ENCODE measurements around the gene LLCFC1. TPM values are rescaled to one million over a fixed set of nuclear protein-coding genes. Genes with fewer than 3 reads are reported as not detected.

The LLCFC1 gene
- total RNA-seq, 2 donors from 2014 or later = not detected

DNA sequence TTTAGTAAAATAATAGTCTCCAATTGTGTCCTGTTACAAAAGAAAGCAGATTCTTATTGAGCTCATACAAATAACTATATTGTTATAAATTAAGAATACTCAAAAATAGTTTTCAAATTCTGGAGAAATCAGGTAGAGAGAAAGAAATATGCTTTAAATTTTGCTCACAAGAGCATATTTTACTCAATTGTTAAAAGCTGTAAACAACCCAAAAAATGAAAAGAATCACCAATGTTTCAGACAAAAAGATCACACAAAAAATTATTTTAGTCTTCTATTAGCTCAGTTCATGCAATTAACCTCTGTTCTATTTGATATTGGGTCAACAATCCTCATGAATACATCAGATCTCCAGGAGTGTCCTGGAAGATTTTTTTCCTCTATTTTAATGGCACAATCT, 35.2 kb upstream of the LLCFC1 start:
- Mint-ChIP-seq H3K27ac (no peak overlapping the region), H3K4me3 (no peak overlapping the region), H3K36me3 (ENCODE audit: low read depth) (no peaks in the 10 kb centered on the region), H3K4me1 (no peaks in the 10 kb centered on the region), H3K9me3 (no peaks in the 10 kb centered on the region), H3K27me3 (peaks cover 12% of the 10 kb centered on the region)
- no peak for ATAC-seq (replicated peaks)

DNA sequence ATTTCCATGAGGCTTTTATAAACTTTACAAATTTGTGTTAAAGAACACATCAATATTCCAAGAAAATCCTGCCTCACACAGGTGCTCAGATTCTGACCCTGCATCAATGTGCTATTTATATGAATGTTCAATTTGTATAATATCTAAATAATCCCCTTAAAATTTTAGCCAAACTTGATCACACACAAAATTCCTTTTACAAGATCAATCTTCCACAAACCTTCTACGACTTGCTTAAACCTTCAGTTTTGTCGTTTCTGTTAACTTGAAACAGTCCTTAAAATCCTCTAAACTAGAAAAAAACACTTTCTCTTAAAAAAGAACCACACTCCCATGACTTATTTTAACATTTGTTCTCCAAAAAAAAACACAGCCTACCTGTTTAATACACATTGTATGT, 33.5 kb upstream of the LLCFC1 start:
- no peak for ATAC-seq (replicated peaks)
- H3K36me3 Mint-ChIP-seq (ENCODE audit: low read depth) = no peaks in the 10 kb centered on the region

DNA sequence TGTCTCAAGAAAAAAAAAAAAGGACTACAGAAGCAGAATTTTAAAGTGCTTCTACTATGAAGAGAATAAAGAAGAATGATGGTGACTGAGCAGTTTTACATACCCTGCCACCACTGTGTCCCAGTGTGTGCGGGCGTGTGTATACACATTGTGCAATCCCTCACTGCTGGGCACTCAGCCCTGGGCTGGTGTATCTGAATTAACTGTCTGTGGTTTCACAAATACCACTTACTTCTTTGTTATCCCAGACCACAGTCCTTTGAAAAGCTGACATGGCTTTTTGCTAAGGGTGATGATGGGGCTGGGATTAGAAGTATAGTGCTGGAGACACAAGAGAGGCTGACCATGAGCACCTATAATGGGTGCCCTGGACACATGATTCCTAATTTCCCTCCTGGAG, 32.6 kb upstream of the LLCFC1 start:
- Mint-ChIP-seq H3K4me3 (no peak overlapping the region), H3K36me3 (ENCODE audit: low read depth) (no peaks in the 10 kb centered on the region), H3K27me3 (peaks cover 31% of the 10 kb centered on the region)

More for the DNA sequence above, 33.5 kb upstream of the LLCFC1 start:
- H3K9me3 Mint-ChIP-seq = no peaks in the 10 kb centered on the region
- H3K4me1 Mint-ChIP-seq = no peaks in the 10 kb centered on the region
- H3K27ac Mint-ChIP-seq = no peak overlapping the region
- no peak overlapping the region for H3K4me3 Mint-ChIP-seq
- H3K27me3 Mint-ChIP-seq = peaks cover 23% of the 10 kb centered on the region

DNA sequence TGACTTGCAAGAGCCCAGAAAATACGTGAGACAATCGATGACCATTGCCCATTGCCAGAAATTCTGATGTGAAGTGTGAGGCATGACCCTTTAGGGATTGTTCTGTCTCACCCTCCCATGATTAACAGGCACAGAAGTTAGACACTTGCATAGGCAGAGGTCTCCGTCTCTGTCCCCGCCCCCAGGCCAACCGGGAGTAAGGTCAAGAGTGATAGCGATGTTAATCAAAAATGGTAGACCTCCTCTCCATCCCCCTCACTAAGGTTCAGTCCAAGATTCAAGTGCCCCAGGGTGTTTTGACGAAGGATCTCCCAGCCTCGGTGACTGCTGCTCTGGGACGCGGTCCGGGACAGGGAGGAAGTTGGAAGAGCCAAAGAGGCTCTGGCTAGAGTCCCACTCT, 31.0 kb upstream of the LLCFC1 start:
- Mint-ChIP-seq H3K36me3 (ENCODE audit: low read depth) (no peaks in the 10 kb centered on the region), H3K9me3 (no peaks in the 10 kb centered on the region), H3K27me3 (peaks cover 39% of the 10 kb centered on the region), H3K4me1 (no peaks in the 10 kb centered on the region), H3K4me3 (no peak overlapping the region), H3K27ac (no peak overlapping the region)
- no peak for ATAC-seq (replicated peaks)

More for the DNA sequence above, 32.6 kb upstream of the LLCFC1 start:
- Mint-ChIP-seq H3K4me1 (no peaks in the 10 kb centered on the region), H3K9me3 (no peaks in the 10 kb centered on the region), H3K27ac (no peak overlapping the region)
- ATAC-seq (replicated peaks) = no peak

DNA sequence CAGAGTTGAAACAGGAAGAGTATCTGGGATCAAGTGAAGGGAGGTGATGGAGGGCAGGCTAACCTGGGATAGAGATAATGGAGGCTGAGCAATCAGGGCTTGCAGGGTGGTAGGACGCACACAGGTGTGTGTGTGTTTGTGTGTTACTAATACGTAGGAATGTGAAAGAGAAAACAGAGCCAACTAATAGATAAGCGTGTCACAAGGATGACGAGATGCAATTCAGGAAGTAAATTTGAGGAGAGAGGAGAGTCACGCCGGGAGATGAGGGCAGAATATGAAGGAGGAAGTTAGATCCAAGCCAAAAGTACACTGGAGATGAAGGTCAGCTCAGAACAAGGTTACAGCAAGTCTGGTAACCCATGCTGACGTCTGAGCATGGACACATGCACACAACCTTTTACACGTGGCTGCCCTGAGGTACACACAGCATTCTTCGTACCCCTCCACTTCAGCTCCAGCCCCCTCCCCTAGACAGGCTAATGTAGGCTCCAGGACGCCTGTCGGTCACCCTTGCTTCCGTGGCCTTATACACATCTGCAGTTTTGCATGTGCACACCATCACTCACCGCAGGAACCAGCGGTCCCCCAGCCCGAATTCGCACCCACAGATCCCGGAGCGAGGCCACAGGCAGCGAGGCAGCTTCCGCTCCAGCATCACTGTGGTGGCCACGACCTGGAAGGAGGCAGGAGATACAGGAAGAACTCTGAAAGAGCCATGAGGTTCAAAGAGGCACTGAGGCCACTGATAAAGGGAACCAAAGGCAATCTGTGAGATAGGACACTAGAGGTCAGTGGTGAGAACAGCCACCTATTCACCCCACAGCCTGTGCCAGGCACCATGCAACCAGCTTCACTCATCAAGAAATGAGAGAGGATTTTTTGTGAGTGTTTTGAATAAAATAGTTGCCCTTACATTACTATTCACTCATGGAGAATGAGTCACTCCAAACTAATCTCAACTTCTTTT, 30.1 kb upstream of the LLCFC1 start:
- Mint-ChIP-seq H3K4me1 (no peaks in the 10 kb centered on the region), H3K9me3 (no peaks in the 10 kb centered on the region), H3K27me3 (peaks cover 47% of the 10 kb centered on the region), H3K4me3 (no peak overlapping the region), H3K36me3 (ENCODE audit: low read depth) (no peaks in the 10 kb centered on the region), H3K27ac (no peak overlapping the region)
- no peak for ATAC-seq (replicated peaks)

DNA sequence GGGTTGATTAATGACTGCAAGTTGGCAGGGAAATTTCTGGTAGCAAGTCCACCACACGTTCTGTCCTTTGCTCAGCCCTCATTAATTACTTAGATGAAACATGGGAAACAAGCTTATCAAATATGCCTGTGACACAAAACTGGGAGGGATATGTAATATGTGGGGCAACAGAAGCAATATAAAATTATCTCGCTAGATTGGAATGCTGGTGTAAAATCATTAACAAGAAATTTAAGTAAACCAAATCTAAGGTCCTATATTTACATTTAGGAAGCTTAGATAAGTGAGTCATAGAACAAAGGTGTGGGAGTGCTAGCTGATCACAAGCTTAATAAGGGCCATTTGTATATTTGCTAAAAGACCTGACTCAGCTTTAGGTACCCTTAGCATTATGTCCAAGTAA, 29.3 kb upstream of the LLCFC1 start:
- Mint-ChIP-seq H3K27ac (no peak overlapping the region), H3K36me3 (ENCODE audit: low read depth) (no peaks in the 10 kb centered on the region), H3K27me3 (peaks cover 51% of the 10 kb centered on the region), H3K4me3 (no peak overlapping the region), H3K4me1 (no peaks in the 10 kb centered on the region), H3K9me3 (no peaks in the 10 kb centered on the region)
- no peak for ATAC-seq (replicated peaks)

DNA sequence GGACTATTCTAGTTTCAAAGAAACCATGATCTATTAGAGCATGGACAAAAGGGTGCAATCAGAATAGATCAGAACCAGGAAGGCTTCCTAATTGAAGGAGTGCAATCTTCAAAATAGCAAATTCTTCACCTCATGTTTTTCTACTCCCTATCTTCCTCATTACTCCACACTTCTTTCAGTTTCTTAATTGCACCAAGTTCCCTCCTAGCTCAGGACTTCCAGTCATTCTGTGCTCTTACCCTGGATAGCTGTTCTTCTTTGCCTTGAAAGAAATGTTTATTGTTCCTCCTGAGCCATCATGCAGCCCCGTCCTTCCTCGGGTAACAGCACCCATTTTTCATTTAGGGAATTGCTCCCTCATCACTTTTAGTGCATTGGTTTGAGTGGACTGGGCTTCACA, 28.8 kb upstream of the LLCFC1 start:
- Mint-ChIP-seq H3K9me3 (no peaks in the 10 kb centered on the region), H3K27me3 (peaks cover 51% of the 10 kb centered on the region), H3K36me3 (ENCODE audit: low read depth) (no peaks in the 10 kb centered on the region), H3K4me3 (no peak overlapping the region), H3K4me1 (no peaks in the 10 kb centered on the region), H3K27ac (no peak overlapping the region)
- no peak for ATAC-seq (replicated peaks)

DNA sequence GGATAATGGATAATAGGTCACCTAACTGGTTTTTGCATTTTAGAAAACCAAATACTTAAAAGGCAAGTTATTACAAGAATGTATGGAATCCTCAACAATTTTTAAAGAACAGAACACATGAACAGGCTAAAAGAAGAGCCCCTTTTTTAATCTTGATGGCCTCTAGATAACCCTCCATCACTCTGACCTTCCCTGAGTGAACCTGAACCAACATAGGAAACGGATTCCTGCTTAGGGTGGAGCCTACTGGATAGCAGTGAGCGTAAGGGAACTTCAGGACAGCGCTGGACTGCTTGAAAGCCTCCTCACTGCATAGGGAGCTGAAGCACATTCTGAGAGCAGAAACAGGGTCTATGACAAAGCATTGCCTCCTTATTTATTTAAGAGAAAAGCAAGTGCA, 26.2 kb upstream of the LLCFC1 start:
- no peaks in the 10 kb centered on the region for H3K36me3 Mint-ChIP-seq (ENCODE audit: low read depth)
- H3K9me3 Mint-ChIP-seq = no peaks in the 10 kb centered on the region
- no peak overlapping the region for H3K27ac Mint-ChIP-seq
- H3K4me1 Mint-ChIP-seq = no peaks in the 10 kb centered on the region
- peaks cover 49% of the 10 kb centered on the region for H3K27me3 Mint-ChIP-seq
- ATAC-seq (replicated peaks) = no peak
- H3K4me3 Mint-ChIP-seq = no peak overlapping the region

DNA sequence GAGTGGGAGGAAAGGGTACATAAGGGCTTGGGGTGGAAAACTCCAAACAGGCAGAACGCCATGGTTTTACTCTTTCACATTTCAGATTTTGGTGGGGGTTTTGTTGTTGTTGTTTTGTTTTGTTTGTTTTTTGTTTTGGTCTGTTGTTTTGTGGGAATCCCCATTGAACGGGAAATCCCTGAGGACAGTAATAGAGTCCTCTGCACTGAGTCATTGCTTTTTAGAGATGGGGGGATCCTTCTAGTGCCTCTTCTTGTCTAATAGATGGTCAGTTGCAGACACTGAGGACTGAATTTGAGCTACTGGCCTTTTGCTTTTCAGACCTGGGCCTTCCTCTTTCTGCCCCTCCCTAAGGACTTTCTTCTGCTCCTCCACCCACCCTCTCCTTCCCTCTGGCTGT, 25.7 kb upstream of the LLCFC1 start:
- no peak for ATAC-seq (replicated peaks)
- H3K27ac Mint-ChIP-seq = no peak overlapping the region

DNA sequence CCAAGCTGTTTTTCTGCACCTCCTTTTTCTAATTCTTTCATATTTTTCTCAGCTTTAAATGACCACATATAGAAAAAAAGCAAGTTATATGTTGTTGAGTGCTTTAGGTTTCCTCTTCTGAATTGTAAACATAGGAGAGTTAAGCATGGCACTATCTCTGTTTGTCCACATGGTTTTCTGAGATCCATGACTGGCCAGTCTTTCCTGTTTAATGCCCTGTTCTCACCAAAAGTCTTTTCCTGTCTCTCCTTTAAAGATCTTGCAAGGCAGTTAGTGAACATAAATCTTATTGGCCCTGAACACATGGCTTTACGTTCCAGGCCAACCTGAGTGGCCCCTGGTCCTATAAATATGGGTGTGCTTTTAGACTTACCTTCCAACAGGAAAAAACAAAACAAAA, 25.2 kb upstream of the LLCFC1 start:
- H3K36me3 Mint-ChIP-seq (ENCODE audit: low read depth) = no peaks in the 10 kb centered on the region
- no peak for ATAC-seq (replicated peaks)
- no peak overlapping the region for H3K27ac Mint-ChIP-seq
- H3K4me3 Mint-ChIP-seq = no peak overlapping the region
- H3K4me1 Mint-ChIP-seq = no peaks in the 10 kb centered on the region
- H3K9me3 Mint-ChIP-seq = no peaks in the 10 kb centered on the region
- peaks cover 48% of the 10 kb centered on the region for H3K27me3 Mint-ChIP-seq

More for the DNA sequence above, 25.7 kb upstream of the LLCFC1 start:
- no peak overlapping the region for H3K4me3 Mint-ChIP-seq
- no peaks in the 10 kb centered on the region for H3K4me1 Mint-ChIP-seq
- no peaks in the 10 kb centered on the region for H3K36me3 Mint-ChIP-seq (ENCODE audit: low read depth)
- H3K9me3 Mint-ChIP-seq = no peaks in the 10 kb centered on the region
- peaks cover 52% of the 10 kb centered on the region for H3K27me3 Mint-ChIP-seq

DNA sequence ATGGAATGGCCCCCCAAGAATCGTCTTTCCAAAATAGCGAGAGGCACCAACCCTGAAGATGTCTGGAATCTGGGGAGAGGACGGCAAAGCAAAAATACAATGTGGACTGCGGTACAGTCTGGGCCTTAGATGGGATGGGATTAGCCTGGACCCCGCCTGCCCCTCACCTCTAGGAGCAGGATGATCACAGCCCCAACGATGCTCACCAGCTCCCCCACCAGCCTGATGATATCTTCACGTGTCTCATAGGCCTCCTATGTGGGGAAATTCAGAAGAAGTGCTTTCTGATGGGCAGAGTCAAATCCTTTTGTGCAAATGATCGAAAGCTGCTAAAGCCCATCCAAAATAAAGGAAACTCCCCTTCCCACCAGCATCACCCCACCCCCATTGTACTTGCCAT, 24.0 kb upstream of the LLCFC1 start:
- Mint-ChIP-seq H3K4me3 (no peak overlapping the region), H3K36me3 (ENCODE audit: low read depth) (no peaks in the 10 kb centered on the region)

DNA sequence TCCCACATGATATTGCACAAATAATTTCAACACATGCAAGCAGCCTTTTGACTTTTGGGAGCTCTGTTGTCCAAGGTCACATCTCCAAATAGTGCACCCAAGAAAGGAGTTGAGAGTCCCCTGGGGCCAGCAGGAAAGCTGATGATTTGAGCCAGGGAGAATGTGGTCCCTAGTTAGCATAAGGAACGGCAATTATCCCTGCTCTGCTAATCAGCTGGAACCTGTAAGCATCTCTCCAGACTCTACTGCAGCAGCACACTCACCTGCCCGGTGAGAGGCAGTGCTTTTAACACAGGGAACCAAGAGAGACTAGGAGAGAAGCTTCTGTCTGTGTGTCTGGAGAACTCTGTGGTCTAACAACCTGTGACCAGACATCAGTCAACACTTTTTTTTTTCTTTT, 22.8 kb upstream of the LLCFC1 start:
- H3K27ac Mint-ChIP-seq = no peak overlapping the region
- no peak for ATAC-seq (replicated peaks)
- no peaks in the 10 kb centered on the region for H3K4me1 Mint-ChIP-seq
- H3K36me3 Mint-ChIP-seq (ENCODE audit: low read depth) = no peaks in the 10 kb centered on the region
- H3K9me3 Mint-ChIP-seq = no peaks in the 10 kb centered on the region
- peaks cover 30% of the 10 kb centered on the region for H3K27me3 Mint-ChIP-seq
- no peak overlapping the region for H3K4me3 Mint-ChIP-seq

More for the DNA sequence above, 24.0 kb upstream of the LLCFC1 start:
- peaks cover 41% of the 10 kb centered on the region for H3K27me3 Mint-ChIP-seq
- H3K27ac Mint-ChIP-seq = no peak overlapping the region
- H3K9me3 Mint-ChIP-seq = no peaks in the 10 kb centered on the region
- no peaks in the 10 kb centered on the region for H3K4me1 Mint-ChIP-seq
- no peak for ATAC-seq (replicated peaks)

DNA sequence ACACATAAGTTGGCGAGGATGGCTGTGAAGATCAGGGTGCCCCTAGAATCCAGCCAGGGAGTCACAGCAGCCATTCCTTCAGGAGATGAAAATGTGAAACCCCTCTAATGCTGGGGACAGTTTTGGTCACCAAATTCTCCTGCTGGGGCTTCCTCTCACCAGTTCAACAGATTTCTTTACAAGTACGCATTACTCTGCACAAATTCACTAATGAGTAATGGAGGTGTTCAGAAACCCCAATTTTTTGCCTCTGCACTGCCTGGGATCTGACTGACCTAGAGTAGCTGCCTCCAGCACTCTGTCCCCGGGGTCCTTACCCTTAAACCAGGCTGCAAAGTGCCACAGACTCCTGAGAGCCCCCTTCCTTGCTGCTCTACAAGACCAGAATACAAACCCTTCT, 21.8 kb upstream of the LLCFC1 start:
- Mint-ChIP-seq H3K4me1 (no peaks in the 10 kb centered on the region), H3K36me3 (ENCODE audit: low read depth) (no peaks in the 10 kb centered on the region), H3K27ac (no peak overlapping the region), H3K9me3 (no peaks in the 10 kb centered on the region), H3K27me3 (peaks cover 21% of the 10 kb centered on the region), H3K4me3 (no peak overlapping the region)
- no peak for ATAC-seq (replicated peaks)

DNA sequence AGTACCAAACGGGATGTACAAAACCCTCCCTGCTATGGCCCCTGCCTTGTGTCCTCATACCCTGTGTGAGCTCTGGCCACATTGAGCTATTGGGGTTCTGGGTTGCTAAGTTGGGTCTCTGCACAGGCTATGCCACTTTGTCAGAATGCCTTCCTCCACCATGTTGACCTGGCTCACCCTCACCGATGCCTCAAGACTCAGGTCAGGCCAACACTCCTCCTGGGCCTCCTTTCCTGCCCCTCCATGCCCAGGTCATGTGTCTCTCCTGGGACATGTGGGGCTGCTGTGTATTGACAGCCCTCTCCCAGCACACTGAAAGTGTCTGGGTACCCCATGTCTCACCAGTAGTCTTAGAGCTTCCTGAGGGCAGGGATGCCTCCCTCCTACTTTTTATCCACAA, 20.4 kb upstream of the LLCFC1 start:
- no peak overlapping the region for H3K4me3 Mint-ChIP-seq
- H3K36me3 Mint-ChIP-seq (ENCODE audit: low read depth) = no peaks in the 10 kb centered on the region
- no peak overlapping the region for H3K27ac Mint-ChIP-seq
- peaks cover 15% of the 10 kb centered on the region for H3K27me3 Mint-ChIP-seq
- no peaks in the 10 kb centered on the region for H3K4me1 Mint-ChIP-seq
- no peaks in the 10 kb centered on the region for H3K9me3 Mint-ChIP-seq
- no peak for ATAC-seq (replicated peaks)

DNA sequence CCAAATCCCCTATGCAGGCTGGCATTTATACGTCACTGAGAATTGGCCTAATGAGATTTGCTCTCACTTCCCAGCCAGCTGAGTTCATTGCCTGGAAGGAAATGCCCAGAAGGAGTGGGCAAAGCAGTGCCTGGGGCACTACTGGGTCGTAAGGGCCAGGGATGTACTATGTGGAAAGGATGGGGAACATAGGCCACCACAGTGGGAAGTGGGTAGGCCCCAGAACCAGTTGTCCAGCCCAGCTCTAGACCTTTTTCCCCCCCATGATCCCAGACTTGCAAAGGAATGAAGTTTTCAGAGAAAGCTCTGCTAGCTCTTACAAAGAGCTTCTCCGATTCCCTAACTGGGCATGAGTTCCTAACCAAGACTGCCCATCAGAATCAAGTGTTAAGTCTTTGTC, 19.6 kb upstream of the LLCFC1 start:
- H3K4me1 Mint-ChIP-seq = no peaks in the 10 kb centered on the region
- peaks cover 8% of the 10 kb centered on the region for H3K27me3 Mint-ChIP-seq
- H3K36me3 Mint-ChIP-seq (ENCODE audit: low read depth) = no peaks in the 10 kb centered on the region
- no peak overlapping the region for H3K4me3 Mint-ChIP-seq
- H3K9me3 Mint-ChIP-seq = no peaks in the 10 kb centered on the region
- ATAC-seq (replicated peaks) = no peak
- H3K27ac Mint-ChIP-seq = no peak overlapping the region

Data from activated T-helper 17 cell treated with anti-CD3 and anti-CD28 coated beads, Interleukin-2, amount 50 U/mL, for 72 hours (primary cell).